ENCODE data around the gene TNFAIP3.

DNA sequence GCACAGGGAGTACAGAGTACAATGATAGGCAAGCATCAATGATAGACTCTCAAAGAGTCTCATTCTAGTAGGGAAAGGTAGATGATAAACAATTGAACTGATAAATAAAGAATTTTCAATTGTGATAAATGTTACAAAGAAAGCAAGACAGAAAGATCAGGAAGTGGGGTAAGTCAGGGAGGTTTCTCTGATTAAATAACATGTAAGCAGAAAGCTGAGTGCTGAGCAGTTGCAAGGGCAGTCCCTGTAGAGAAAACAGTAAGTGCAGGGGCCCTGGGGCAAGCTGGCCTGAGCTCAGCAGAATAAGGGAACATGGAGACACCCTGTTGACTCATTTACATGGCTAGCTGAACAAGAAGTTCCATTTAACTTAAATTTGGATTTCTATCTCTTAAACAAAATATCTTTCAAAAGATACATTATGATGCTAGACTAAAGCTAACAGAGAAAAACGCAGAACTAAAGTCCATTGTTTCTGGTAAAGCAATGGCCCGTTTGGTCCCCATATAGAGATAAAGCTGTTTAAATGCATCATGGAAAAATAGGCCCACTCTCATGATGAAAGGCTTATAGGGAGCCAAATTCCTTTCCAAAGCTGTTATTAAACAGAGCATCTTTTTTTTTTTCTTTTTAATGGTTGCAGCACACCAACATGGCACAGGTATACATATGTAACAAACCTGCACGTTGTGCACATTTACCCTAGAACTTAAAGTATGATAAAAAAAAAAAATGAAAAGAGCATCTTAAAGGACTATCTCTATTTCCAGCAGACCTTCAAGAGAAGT lies 5.3 kb upstream of the TNFAIP3 start:
- TF ChIP-seq, protein P1, sequence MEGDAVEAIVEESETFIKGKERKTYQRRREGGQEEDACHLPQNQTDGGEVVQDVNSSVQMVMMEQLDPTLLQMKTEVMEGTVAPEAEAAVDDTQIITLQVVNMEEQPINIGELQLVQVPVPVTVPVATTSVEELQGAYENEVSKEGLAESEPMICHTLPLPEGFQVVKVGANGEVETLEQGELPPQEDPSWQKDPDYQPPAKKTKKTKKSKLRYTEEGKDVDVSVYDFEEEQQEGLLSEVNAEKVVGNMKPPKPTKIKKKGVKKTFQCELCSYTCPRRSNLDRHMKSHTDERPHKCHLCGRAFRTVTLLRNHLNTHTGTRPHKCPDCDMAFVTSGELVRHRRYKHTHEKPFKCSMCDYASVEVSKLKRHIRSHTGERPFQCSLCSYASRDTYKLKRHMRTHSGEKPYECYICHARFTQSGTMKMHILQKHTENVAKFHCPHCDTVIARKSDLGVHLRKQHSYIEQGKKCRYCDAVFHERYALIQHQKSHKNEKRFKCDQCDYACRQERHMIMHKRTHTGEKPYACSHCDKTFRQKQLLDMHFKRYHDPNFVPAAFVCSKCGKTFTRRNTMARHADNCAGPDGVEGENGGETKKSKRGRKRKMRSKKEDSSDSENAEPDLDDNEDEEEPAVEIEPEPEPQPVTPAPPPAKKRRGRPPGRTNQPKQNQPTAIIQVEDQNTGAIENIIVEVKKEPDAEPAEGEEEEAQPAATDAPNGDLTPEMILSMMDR (conservative IDR thresholded peaks at IDR 0.05 in 1 of 2, IDR thresholded peaks at IDR 0.05 in 1 of 2; ENCODE audit: low read depth in 1 of 2, low read length in 2 of 2) = no peak
- TF ChIP-seq EZH2 (IDR thresholded peaks at IDR 0.05; ENCODE audit: low read length, missing control alignments) = no peak
